CD4-positive, alpha-beta T cell treated with Interleukin-6 at 100 ng/mL for 8 hours (primary cell): ENCODE data around the gene TBX2.

Experiments used
- DNase-seq: peaks from one replicate; pipeline ENCODE4 v3.0.0-alpha.2; 2020; ENCODE audit warnings: mixed read lengths, low spot score

The TBX2 gene

DNA sequence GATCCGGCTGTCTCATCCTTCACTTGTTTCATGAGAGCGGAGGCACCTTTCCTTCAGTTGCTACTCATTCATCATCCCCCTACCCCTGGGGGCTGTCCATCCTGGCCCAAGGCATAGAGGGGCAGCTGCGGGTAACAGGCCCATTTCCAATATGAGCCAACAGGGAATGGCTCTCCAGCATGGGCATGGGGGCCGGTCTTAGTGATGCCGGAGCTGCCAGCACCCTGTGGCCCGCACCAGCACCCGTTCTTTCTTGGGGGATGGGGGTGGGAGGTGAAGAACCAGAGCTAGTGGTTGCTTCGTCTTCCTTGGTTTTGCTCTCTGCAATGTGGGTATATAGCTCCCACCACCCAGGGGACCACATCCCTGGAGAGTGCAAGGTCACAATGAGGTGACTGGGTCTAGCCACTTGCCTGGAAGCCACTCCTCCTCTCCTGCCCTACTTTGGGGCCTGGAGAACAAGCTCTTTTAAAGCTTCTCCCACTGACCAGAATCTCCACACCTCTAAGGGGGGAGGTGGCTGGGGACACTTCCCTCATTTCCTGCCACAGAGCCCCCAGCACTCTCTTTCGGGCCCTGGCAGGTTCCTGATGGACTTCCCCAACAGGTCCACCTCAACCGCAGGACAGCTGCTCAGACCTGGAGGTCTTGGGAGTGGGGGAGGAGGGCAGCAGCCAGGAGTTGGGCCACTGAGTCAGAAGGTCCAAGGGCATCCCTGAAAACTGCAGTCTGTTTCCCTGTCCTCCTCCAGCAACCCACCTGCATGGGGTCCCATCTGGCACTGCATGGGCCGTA is 11.9 kb upstream of the TBX2 start:
- DNase-seq, result no peak

DNA sequence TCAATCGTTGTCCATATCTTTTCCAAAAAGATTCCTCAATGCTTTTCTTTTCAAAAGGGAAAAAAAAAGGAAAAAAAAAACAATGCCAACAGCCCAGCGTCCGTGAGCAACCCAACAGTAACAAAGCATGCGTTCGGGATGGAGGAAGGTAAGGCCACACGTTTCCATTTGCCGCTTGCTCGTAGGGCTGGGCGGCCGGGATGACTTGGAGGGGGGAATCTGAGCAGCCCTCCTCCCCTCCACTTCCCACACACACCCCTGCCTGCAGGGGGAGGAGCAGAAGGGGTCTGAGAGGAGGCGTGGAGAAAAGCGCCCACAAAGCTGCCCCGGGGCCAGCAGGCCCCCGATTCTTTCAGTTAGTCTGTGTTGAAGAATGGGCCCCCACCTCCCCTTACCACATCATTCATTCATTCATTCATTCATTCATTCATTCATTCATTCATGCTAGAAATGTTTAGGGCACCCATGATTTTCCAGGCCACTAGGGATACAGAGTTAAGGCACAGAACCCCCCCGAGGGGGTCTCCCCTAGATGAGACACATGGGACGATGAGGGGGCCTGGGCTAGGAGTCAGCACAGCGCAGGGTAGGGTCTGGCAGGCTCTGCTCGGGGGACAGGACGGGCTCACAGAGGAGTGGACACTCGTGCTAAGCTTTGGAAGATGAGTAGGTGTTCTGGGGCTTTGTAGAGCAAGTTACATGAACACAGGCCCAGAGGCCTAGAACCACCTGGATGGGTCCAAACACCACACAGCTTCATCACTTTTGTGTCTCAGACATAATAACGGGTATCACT is 10.9 kb upstream of the TBX2 start:
- DNase-seq, result no peak

GRCh38 chr17:61389670-61390478 is 9.8 kb upstream of the TBX2 start:
- DNase-seq, result no peak

DNA sequence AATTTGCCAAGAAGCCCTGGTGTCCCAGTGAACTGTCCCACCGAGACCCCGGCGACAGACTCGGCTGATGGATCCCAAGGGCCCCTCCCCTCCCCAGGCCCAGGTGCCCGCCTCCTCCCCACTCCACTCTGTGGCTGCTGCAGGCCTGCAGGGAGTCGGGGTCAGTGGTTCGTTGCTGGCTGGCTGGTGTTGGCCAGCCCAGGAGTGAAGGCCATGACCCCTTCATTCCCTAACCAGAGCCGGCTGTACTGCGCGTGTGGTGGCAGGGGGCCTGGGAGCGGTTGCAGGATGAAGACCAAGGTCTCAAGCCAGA is 9.2 kb upstream of the TBX2 start:
- no peak for DNase-seq

GRCh38 chr17:61391595-61392291 is 7.9 kb upstream of the TBX2 start:
- DNase-seq, result no peak

DNA sequence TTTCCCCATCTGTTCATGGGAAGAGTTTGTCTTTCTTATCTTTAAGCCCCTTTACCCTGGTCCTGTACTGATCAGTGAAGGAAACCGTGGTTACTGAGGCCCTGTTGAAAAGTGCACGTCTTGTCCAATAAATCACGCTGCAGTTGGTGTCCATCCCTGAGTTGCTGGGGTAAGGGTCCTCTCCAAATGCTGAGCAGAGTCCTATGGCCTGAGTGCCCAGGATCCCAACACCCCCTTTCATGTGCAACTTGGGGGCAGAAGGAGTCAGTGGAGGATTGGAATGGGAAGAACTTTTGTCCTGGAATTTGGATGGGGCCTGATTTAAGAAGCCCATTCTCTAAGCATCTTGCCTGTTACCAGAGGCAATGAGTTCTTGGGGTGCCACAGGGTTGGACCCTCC is 7.0 kb upstream of the TBX2 start:
- DNase-seq, result no peak

DNA sequence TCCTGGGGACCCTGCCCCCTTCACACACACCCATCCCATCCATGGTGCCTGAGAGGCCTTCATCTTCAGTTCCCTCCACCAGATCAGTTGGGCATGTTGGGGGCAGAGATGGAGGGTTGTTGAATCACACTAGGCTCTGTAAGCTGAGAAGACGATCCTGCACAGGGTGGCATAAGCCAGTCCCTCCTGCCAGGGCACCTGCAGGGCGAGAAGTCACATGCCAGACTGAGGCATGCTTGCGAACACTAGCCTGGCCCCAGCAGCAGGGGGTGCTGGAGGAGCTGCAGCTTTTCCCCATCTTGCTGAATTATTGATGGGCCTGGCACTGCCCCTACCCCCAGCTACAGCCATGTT is 6.1 kb upstream of the TBX2 start:
- no peak for DNase-seq

DNA sequence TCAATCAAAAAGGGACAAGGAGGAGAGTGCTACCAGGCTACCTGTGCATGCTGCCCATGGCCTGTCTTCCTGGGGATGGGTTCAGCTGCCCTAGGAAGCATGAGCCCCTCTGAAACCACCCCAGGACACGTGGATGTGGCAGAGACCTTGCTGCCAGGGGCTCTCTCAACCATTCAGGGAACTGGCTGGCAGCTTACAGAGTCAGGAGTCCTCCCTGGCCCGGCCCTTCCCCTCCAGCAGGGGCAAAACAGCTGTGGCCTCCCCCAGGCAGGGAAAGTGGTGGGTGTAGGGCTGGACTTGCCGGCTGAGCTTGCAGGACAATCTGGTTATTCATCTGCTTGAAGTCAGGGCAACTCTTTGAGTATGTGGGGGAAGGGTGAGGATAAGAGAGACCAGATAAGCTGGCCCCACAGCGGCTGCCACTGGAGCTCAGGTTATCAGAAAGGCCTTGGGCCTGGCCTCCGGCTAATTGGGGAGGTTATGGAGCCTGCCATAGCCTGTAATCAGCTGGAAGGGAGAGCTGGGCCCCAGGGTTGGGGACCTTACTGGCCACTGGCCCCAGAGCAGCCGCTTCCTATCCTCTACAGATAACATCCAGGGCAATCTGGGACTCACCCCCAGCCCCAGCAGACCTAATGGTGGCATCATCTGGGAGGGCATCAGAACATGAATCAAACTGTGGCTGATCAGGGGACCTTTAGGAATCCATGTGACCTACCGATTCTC is 5.6 kb upstream of the TBX2 start:
- DNase-seq, result no peak

GRCh38 chr17:61394630-61395408 is 4.8 kb upstream of the TBX2 start:
- no peak for DNase-seq

DNA sequence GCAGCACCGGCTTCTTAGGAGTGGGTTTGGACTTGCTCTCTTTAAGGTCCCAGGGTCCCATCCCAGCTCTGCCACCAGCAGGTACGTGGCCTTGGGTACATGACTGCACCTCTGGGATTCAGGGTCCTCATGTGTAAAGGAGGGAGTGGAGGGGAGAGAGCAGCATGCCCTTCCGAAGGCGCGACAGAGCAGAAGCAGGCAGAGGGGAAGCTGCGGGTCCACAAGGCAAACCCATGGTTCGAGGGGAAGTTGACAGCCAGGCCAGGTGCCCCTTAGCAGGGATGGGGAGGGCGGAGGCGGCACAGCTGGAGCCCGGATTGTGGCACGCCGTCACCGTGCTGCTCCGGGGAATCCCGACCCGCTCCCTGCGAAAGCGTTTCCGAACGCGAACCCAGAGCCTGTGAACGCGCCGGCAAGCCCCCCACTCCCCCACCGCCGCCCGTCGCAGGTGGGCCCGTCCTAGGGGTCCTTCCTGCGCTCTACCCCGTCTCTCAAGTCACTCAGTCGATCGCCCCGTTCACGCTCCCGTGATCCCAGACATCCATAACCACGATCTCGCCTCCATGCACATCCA is 4.1 kb upstream of the TBX2 start:
- DNase-seq, result no peak

- DNase-seq, result no peak
Observed at GRCh38 chr17:61395983-61396585, 3.6 kb upstream of the TBX2 start.

DNA sequence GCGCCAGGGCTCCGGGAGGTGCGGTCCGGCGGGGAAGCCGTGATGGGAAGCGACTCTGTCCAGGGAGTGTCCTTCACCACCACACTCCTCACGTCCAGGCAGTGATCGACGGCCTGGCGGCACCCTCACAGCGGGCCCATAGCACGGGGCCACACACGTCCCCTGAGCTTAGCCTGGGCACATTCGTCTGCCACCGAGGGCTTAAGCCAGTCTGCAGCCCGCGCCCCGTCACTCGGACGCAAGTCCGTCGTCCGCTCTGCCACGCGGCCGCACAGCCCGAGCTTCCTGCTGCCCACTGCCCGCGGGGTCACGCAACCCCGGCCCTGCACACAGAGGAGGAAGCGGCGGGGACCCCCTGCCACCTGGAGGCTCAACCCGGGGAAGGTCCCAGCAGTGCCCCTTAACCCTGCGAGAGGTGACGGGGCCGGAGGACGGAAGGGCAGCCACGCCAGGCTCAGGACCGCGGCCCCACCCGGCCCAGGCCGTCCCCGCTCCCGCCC is 3.0 kb upstream of the TBX2 start:
- DNase-seq, result no peak

- DNase-seq, result no peak
Observed at GRCh38 chr17:61397086-61397842, 2.4 kb upstream of the TBX2 start.

DNA sequence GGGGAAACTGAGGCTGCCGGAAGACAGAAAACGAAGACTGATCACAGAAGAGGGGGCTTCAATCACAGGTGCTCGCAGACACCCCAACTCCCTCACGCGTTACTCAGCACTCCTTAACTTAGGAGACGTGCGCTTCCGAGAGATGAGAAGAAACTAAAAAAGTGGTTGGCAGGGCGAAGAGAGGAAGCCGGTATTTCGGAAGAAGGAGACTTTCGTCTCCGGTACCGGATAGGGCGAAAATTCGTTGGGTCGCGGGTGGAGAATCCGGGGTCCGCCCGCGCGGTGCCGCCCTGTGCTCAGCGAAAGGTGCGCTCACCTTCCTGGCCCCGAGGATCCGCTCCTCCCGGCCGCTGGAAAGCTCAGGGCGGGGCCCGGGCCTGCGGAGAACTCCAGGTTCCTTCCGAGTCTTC is 917 bp upstream of the TBX2 start:
- no peak for DNase-seq

- no peak for DNase-seq
Observed at GRCh38 chr17:61400066-61400716, 548 bp downstream of the TBX2 start.

- no peak for DNase-seq
Observed at GRCh38 chr17:61400717-61401388, 1.2 kb downstream of the TBX2 start.

DNA sequence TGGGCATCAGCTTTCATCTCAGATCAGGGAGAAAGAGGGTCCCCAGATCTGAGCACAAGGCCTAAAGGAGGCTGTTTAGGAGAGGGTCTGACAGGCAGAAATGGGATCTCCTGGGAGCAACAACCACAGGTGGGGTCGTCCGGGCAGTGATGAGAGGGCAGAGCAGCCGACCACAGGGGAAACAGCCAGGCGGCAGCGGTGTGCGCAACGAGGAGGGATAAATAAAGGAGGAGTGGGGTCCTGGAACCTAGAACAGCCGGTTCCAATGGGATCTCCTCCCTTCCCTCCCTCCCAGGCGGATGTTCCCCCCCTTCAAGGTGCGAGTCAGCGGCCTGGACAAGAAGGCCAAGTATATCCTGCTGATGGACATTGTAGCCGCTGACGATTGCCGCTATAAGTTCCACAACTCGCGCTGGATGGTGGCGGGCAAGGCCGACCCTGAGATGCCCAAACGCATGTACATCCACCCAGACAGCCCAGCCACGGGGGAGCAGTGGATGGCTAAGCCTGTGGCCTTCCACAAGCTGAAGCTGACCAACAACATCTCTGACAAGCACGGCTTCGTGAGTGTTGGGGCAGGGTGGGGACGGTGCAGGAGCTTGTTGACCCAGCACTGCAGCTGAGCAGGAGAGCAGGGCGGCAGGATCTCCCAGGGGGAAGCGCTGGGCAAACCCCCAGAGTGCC is 1.9 kb downstream of the TBX2 start:
- DNase-seq, result no peak
